ENCODE measurements around the gene DYSF. TPM values are rescaled to one million over a fixed set of nuclear protein-coding genes. Genes with fewer than 3 reads are reported as not detected.

DYSF gene
- total RNA-seq, 1 experiment from 2014 or later, result 0.31 TPM

- intact Hi-C loops (cut with micrococcal nuclease; ENCODE audit: unreplicated experiment) (no loop called here), in situ Hi-C loops (cut with HindIII; ENCODE audit: low pct_unique_long_range_greater_than_20kb, low sequenced_read_pairs) (no loop called here)
- TF ChIP-seq REST (IDR thresholded peaks at IDR 0.05; ENCODE audit: insufficient read depth in 1 of 2, low read depth in 2 of 2, low read length in 1 of 2), result no peak
- no peak for TF ChIP-seq POLR2AphosphoS5 (IDR thresholded peaks at IDR 0.05; ENCODE audit: low read depth, low read length)
- TF ChIP-seq CTCF (IDR thresholded peaks at IDR 0.05), result no peak
- no TSS peak for BruUV-seq (replicated peaks)
- Histone ChIP-seq H3K4me1 (ENCODE audit: control insufficient read depth, insufficient read depth, low read length) (no peaks in the 10 kb centered on the region), H3K9me3 (ENCODE audit: control insufficient read depth, insufficient read depth, low read depth, low read length) (no peaks in the 10 kb centered on the region), H3K36me3 (ENCODE audit: control insufficient read depth, insufficient read depth, low read length) (no peaks in the 10 kb centered on the region), H3K4me3 (ENCODE audit: low read depth in 2 of 2, low read length in 2 of 2) (no peak overlapping the region), H3K27me3 (ENCODE audit: control insufficient read depth, insufficient read depth, low read length) (peaks cover 4% of the 10 kb centered on the region; the same call in 1 of the 2 replicates), H3K27ac (ENCODE audit: low read length) (no peak overlapping the region)
- ATAC-seq (no peak), DNase-seq (ENCODE audit: low read depth, low spot score) (no peak)
- ChIA-PET CTCF (interaction anchor here (0.7 kb wide), 1 partner anchor 531 kb away, joined by 3 read pairs; no protein-coding TSS in a partner anchor), POLR2A (no interaction called here)
Measured at GRCh38 chr2:71478806-71479205, 25.4 kb downstream of the DYSF start.

- ChIA-PET POLR2A (no interaction called here), CTCF (no interaction called here)
- Histone ChIP-seq H3K27ac (ENCODE audit: low read length) (no peak overlapping the region), H3K4me3 (ENCODE audit: low read depth in 2 of 2, low read length in 2 of 2) (no peak overlapping the region), H3K27me3 (ENCODE audit: control insufficient read depth, insufficient read depth, low read length) (peaks cover 4% of the 10 kb centered on the region; the same call in 1 of the 2 replicates), H3K4me1 (ENCODE audit: control insufficient read depth, insufficient read depth, low read length) (no peaks in the 10 kb centered on the region), H3K9me3 (ENCODE audit: control insufficient read depth, insufficient read depth, low read depth, low read length) (no peaks in the 10 kb centered on the region), H3K36me3 (ENCODE audit: control insufficient read depth, insufficient read depth, low read length) (no peaks in the 10 kb centered on the region)
- in situ Hi-C loops (cut with HindIII; ENCODE audit: low pct_unique_long_range_greater_than_20kb, low sequenced_read_pairs), result no loop called here
- ATAC-seq (no peak), DNase-seq (ENCODE audit: low read depth, low spot score) (no peak)
- no peak for TF ChIP-seq SIN3A (IDR thresholded peaks at IDR 0.05; ENCODE audit: borderline replicate concordance, insufficient read depth, low read depth, low read length)
- TF ChIP-seq REST (IDR thresholded peaks at IDR 0.05; ENCODE audit: insufficient read depth in 1 of 2, low read depth in 2 of 2, low read length in 1 of 2), result no peak
- TF ChIP-seq CTCF (IDR thresholded peaks at IDR 0.05), result no peak
- TF ChIP-seq POLR2AphosphoS5 (IDR thresholded peaks at IDR 0.05; ENCODE audit: low read depth, low read length), result no peak
- TF ChIP-seq TCF7L2 (IDR thresholded peaks at IDR 0.05; ENCODE audit: low read depth, low read length), result no peak
- intact Hi-C loops (cut with micrococcal nuclease; ENCODE audit: unreplicated experiment), result no loop called here
- no TSS peak for BruUV-seq (replicated peaks)
Measured at GRCh38 chr2:71479261-71479660, 25.9 kb downstream of the DYSF start.
